H9 (cell line): Measurements from ENCODE around the gene RCAN2. TPM values are rescaled to one million over a fixed set of nuclear protein-coding genes. Genes with fewer than 3 reads are reported as not detected.

Experiments
- DNase-seq: peaks from one replicate; pipeline ENCODE4 v3.0.0-alpha.2; 2017
- H2AFZ ChIP-seq: one replicate; pipeline ENCODE4 v1.6.1; 2013; ENCODE audit warnings: mild to moderate bottlenecking, low read length, control low read depth, moderate library complexity
- H2AK5ac ChIP-seq: 2 replicates; pipeline ENCODE4 v1.6.1; 2013; ENCODE audit warnings: low read length, control low read depth, mixed read lengths; ENCODE audit not compliant: insufficient read length
- H2BK120ac ChIP-seq: one replicate; pipeline ENCODE4 v1.6.1; 2013; ENCODE audit warnings: low read depth, mild to moderate bottlenecking, low read length, control low read depth, inconsistent platforms; ENCODE audit not compliant: poor library complexity, severe bottlenecking
- H2BK12ac ChIP-seq: 2 replicates; pipeline ENCODE4 v1.6.1; 2013; ENCODE audit warnings: low read length, control low read depth, mixed read lengths, low read depth; ENCODE audit not compliant: insufficient read length
- H2BK15ac ChIP-seq: 2 replicates; pipeline ENCODE4 v1.6.1; 2013; ENCODE audit warnings: low read depth, low read length, control low read depth
- H2BK20ac ChIP-seq: one replicate; pipeline ENCODE4 v1.6.1; 2013; ENCODE audit warnings: low read depth, mild to moderate bottlenecking, low read length, control low read depth, inconsistent platforms; ENCODE audit not compliant: poor library complexity, severe bottlenecking
- H2BK5ac ChIP-seq: 2 replicates; pipeline ENCODE4 v1.6.1; 2013; ENCODE audit warnings: low read length, control low read depth, mixed read lengths; ENCODE audit not compliant: insufficient read length
- H3K14ac ChIP-seq: 2 replicates; pipeline ENCODE4 v1.6.1; 2013; ENCODE audit warnings: low read length, control low read depth; ENCODE audit not compliant: insufficient read depth
- H3K18ac ChIP-seq: 2 replicates; pipeline ENCODE4 v1.6.1; 2013; ENCODE audit warnings: low read depth, mild to moderate bottlenecking, mixed read lengths, low read length, control low read depth; ENCODE audit not compliant: insufficient read length
- H3K23ac ChIP-seq: 2 replicates; pipeline ENCODE4 v1.6.1; 2013; ENCODE audit warnings: low read length, control low read depth, mixed read lengths, low read depth; ENCODE audit not compliant: insufficient read length
- H3K23me2 ChIP-seq: 2 replicates; pipeline ENCODE4 v1.6.1; 2013; ENCODE audit warnings: low read depth, mild to moderate bottlenecking, mixed read lengths, low read length, control low read depth; ENCODE audit not compliant: insufficient read length, poor library complexity, severe bottlenecking
- H3K27ac ChIP-seq: 2 replicates; pipeline ENCODE4 v1.5.1; 2013; ENCODE audit warnings: low read length, control low read depth, mixed read lengths, low read depth; ENCODE audit not compliant: insufficient read length
- H3K27me3 ChIP-seq: 2 replicates; pipeline ENCODE4 v1.6.1; 2013; ENCODE audit warnings: low read length, control low read depth, inconsistent platforms; ENCODE audit not compliant: insufficient read depth
- H3K4ac ChIP-seq: 2 replicates; pipeline ENCODE4 v1.6.1; 2013; ENCODE audit warnings: low read depth, mild to moderate bottlenecking, control low read depth, inconsistent platforms, low read length, moderate library complexity
- H3K4me1 ChIP-seq: 2 replicates; pipeline ENCODE4 v1.6.1; 2013; ENCODE audit warnings: low read length, control low read depth, inconsistent platforms; ENCODE audit not compliant: insufficient read depth
- H3K4me2 ChIP-seq: 2 replicates; pipeline ENCODE4 v1.6.1; 2013; ENCODE audit warnings: low read length, control low read depth, mixed read lengths; ENCODE audit not compliant: insufficient read length, insufficient read depth
- H3K56ac ChIP-seq: 2 replicates; pipeline ENCODE4 v1.6.1; 2013; ENCODE audit warnings: low read depth, mild to moderate bottlenecking, mixed read lengths, low read length, control low read depth; ENCODE audit not compliant: insufficient read length
- H3K79me1 ChIP-seq: 2 replicates; pipeline ENCODE4 v1.6.1; 2013; ENCODE audit warnings: low read depth, mild to moderate bottlenecking, moderate library complexity, low read length, control low read depth, inconsistent platforms; ENCODE audit not compliant: insufficient read depth, poor library complexity, severe bottlenecking
- H3K79me2 ChIP-seq: 2 replicates; pipeline ENCODE4 v1.6.1; 2013; ENCODE audit warnings: low read length, control low read depth, inconsistent platforms; ENCODE audit not compliant: insufficient read depth
- H3K9ac ChIP-seq: 2 replicates; pipeline ENCODE4 v1.6.1; 2013; ENCODE audit warnings: low read length, control low read depth, mixed read lengths; ENCODE audit not compliant: insufficient read length; ENCODE audit errors: extremely low read depth
- H3K9me3 ChIP-seq: one replicate; pipeline ENCODE4 v1.6.1; 2013; ENCODE audit warnings: low read depth, low read length, inconsistent platforms; ENCODE audit not compliant: control insufficient read depth
- H3T11ph ChIP-seq: one replicate; pipeline ENCODE4 v1.6.1; 2013; ENCODE audit warnings: mild to moderate bottlenecking, low read length, control low read depth, inconsistent platforms
- H4K20me1 ChIP-seq: one replicate; pipeline ENCODE4 v1.6.1; 2013; ENCODE audit not compliant: control insufficient read depth, insufficient read length, insufficient read depth
- H4K5ac ChIP-seq: 2 replicates; pipeline ENCODE4 v1.6.1; 2013; ENCODE audit warnings: low read depth, mild to moderate bottlenecking, mixed read lengths, low read length, control low read depth; ENCODE audit not compliant: insufficient read length
- H4K8ac ChIP-seq: replicated peaks from 2 replicates; pipeline ENCODE4 v1.6.1; 2013; ENCODE audit warnings: low read length, control low read depth, mixed read lengths, low read depth; ENCODE audit not compliant: insufficient read length
- H4K91ac ChIP-seq: 2 replicates; pipeline ENCODE4 v1.6.1; 2013; ENCODE audit warnings: low read depth, mild to moderate bottlenecking, moderate library complexity, mixed read lengths, low read length, control low read depth; ENCODE audit not compliant: insufficient read length
- H3K27ac Mint-ChIP-seq, 3 experiments: 2 replicates in 2 of 3; 3 replicates in 1 of 3; pipeline ENCODE4 v1.8.0; 2020 to 2021; ENCODE audit warnings: mixed read lengths in 3 of 3, mild to moderate bottlenecking in 1 of 3, moderate library complexity in 1 of 3
- H3K27me3 Mint-ChIP-seq: 2 replicates; pipeline ENCODE4 v1.8.0; 2021; ENCODE audit warnings: low read depth, mild to moderate bottlenecking, moderate library complexity, mixed read lengths
- H3K36me3 Mint-ChIP-seq, 3 experiments: 2 replicates in 2 of 3; 3 replicates in 1 of 3; pipeline ENCODE4 v1.8.0; 2020 to 2021; ENCODE audit warnings: low read depth in 3 of 3, mixed read lengths in 3 of 3; ENCODE audit not compliant: insufficient read depth in 1 of 3
- H3K4me1 Mint-ChIP-seq, 2 experiments: 2 replicates each; pipeline ENCODE4 v1.8.0; 2020; ENCODE audit warnings: mixed read lengths in 2 of 2
- H3K4me3 Mint-ChIP-seq, 2 experiments: 2 replicates in 1 of 2; 3 replicates in 1 of 2; pipeline ENCODE4 v1.8.0; 2020 to 2021; ENCODE audit warnings: mild to moderate bottlenecking in 2 of 2, mixed read lengths in 2 of 2, moderate library complexity in 1 of 2
- H3K9me3 Mint-ChIP-seq, 2 experiments: 2 replicates in 1 of 2; 3 replicates in 1 of 2; pipeline ENCODE4 v1.8.0; 2020; ENCODE audit warnings: mild to moderate bottlenecking in 2 of 2, mixed read lengths in 2 of 2, moderate library complexity in 1 of 2
- CTCF ChIP-seq: fragments of 200-600 bp; sonication (generic); conservative IDR thresholded peaks from 3 replicates; pipeline ENCODE4 v1.8.0; 2021; ENCODE audit warnings: antibody characterized with exemption, mild to moderate bottlenecking
- WGBS: extraction: QIAGEN DNeasy Blood & Tissue Kit; methylation state at CpG from one replicate; pipeline ENCODE4 v1.1.7; 2013; ENCODE audit warnings: missing lambda C conversion rate, low lambda C conversion rate, mixed read lengths; ENCODE audit not compliant: insufficient read length; ENCODE audit errors: extremely low coverage; 5-methylcytosine and 5-hydroxymethylcytosine counted together
- total RNA-seq: library from RNA; stranded (reverse); gene quantifications from 2 replicates; pipeline ENCODE4 v1.2.1, GENCODE V29; 2021

Gene RCAN2
- total RNA-seq, 1 experiment from 2014 or later, result 3.0 TPM

GRCh38 chr6:46350714-46351113 lies 140.5 kb downstream of the RCAN2 start:
- no peaks in the 10 kb centered on the region for H4K20me1 ChIP-seq
- H3K56ac ChIP-seq, result no peak overlapping the region
- no peak overlapping the region for H3K9ac ChIP-seq
- no peak overlapping the region for H2BK15ac ChIP-seq
- no peak overlapping the region for H3K4ac ChIP-seq
- Mint-ChIP-seq H3K27me3 (no peaks in the 10 kb centered on the region), H3K4me3 (no peak overlapping the region), H3K36me3 (no peaks in the 10 kb centered on the region), H3K27ac (no peak overlapping the region), H3K4me1 (peaks cover 5 to 13% of the 10 kb centered on the region in 2 experiments; a peak in 3 of 4 replicates), H3K9me3 (no peaks in the 10 kb centered on the region)
- H2BK120ac ChIP-seq, result no peak overlapping the region
- H2BK12ac ChIP-seq, result no peak overlapping the region
- no peaks in the 10 kb centered on the region for H3K79me2 ChIP-seq
- no peak overlapping the region for H3K23ac ChIP-seq
- WGBS, result no CpG with 5 or more reads among the region's 1 CpG
- DNase-seq, result no peak
- H3K23me2 ChIP-seq, result no peaks in the 10 kb centered on the region
- no peak overlapping the region for H3T11ph ChIP-seq
- H3K4me2 ChIP-seq, result no peak overlapping the region
- no peak overlapping the region for H2BK20ac ChIP-seq
- H3K27ac ChIP-seq, result no peak overlapping the region
- H3K27me3 ChIP-seq, result no peaks in the 10 kb centered on the region
- H4K8ac ChIP-seq, result no peak overlapping the region
- peaks cover 3% of the 10 kb centered on the region; the same call in 1 of the 2 replicates for H3K4me1 ChIP-seq
- H2BK5ac ChIP-seq, result no peak overlapping the region
- TF ChIP-seq CTCF, result no peak
- H2AK5ac ChIP-seq, result no peak overlapping the region
- H4K91ac ChIP-seq, result no peak overlapping the region
- H3K14ac ChIP-seq, result no peak overlapping the region
- H2AFZ ChIP-seq, result no peak overlapping the region
- H3K9me3 ChIP-seq, result no peaks in the 10 kb centered on the region
- H3K18ac ChIP-seq, result no peak overlapping the region
- H4K5ac ChIP-seq, result no peak overlapping the region
- no peaks in the 10 kb centered on the region for H3K79me1 ChIP-seq
